ENCODE measurements around the gene NEUROD6. TPM values are rescaled to one million over a fixed set of nuclear protein-coding genes. Genes with fewer than 3 reads are reported as not detected.

NEUROD6 gene
- total RNA-seq, 1 donor from 2014 or later: not detected

DNA sequence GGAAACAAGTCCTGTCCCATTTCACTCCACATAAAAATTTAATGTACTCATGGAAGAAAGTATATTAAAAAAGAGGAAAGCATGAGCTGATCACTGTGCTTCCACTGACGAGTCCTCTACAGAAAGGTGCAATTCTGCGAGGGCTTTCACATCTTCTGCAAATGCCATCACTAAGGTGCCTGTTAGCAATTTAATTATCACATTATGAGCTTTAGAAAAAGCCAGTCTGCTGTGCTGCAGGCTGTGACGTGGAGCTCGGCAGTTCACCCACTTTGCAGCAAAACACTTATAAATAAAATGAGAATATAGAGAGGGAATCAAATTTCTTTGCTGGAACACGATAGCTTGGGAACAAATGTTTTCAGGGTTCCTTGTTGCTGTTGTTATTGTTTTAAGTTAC lies 22.5 kb upstream of the NEUROD6 start:
- Histone ChIP-seq H3K27ac (no peak overlapping the region), H3K36me3 (no peaks in the 10 kb centered on the region), H3K9me3 (no peaks in the 10 kb centered on the region), H3K4me1 (no peaks in the 10 kb centered on the region), H3K27me3 (no peaks in the 10 kb centered on the region), H3K4me3 (no peak overlapping the region)
- TF ChIP-seq, protein P1, sequence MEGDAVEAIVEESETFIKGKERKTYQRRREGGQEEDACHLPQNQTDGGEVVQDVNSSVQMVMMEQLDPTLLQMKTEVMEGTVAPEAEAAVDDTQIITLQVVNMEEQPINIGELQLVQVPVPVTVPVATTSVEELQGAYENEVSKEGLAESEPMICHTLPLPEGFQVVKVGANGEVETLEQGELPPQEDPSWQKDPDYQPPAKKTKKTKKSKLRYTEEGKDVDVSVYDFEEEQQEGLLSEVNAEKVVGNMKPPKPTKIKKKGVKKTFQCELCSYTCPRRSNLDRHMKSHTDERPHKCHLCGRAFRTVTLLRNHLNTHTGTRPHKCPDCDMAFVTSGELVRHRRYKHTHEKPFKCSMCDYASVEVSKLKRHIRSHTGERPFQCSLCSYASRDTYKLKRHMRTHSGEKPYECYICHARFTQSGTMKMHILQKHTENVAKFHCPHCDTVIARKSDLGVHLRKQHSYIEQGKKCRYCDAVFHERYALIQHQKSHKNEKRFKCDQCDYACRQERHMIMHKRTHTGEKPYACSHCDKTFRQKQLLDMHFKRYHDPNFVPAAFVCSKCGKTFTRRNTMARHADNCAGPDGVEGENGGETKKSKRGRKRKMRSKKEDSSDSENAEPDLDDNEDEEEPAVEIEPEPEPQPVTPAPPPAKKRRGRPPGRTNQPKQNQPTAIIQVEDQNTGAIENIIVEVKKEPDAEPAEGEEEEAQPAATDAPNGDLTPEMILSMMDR (IDR thresholded peaks at IDR 0.05): no peak
- no peak for TF ChIP-seq POLR2AphosphoS5 (IDR thresholded peaks at IDR 0.05; ENCODE audit: insufficient read depth in 1 of 2, low read depth in 1 of 2)
- TF ChIP-seq POLR2A (IDR thresholded peaks at IDR 0.05): no peak
- DNase-seq (ENCODE audit: extremely low spot score in 2 of 2): no peak
- intact Hi-C loops (cut with DNase I): no loop called here

DNA sequence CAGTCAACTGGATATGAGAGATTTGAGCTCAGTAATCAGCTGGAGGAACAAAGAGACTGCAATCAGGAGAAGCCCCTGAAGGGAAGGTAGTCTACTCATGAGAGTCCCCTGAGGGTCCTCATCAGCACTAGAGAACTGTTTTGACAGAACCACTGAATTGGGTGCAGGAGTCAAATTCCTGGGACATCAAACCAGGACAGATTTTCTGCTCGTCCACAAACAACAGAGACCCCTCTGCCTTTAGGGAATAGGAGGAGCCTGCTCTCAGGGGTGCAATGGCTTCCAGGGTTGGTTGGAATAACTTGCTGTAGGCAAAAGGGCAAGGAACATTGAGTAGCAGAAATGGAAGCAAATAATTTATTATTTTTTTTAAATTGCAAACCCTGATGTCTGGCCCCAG lies 21.9 kb upstream of the NEUROD6 start:
- TF ChIP-seq POLR2AphosphoS5 (IDR thresholded peaks at IDR 0.05; ENCODE audit: insufficient read depth in 1 of 2, low read depth in 1 of 2): no peak
- TF ChIP-seq, protein P1 (IDR thresholded peaks at IDR 0.05): no peak
- no peak for TF ChIP-seq POLR2A (IDR thresholded peaks at IDR 0.05)
- Histone ChIP-seq H3K9me3 (no peaks in the 10 kb centered on the region), H3K36me3 (no peaks in the 10 kb centered on the region), H3K4me1 (no peaks in the 10 kb centered on the region), H3K27ac (no peak overlapping the region), H3K4me3 (no peak overlapping the region), H3K27me3 (no peaks in the 10 kb centered on the region)
- DNase-seq (ENCODE audit: extremely low spot score in 2 of 2): no peak
- intact Hi-C loops (cut with DNase I): no loop called here

DNA sequence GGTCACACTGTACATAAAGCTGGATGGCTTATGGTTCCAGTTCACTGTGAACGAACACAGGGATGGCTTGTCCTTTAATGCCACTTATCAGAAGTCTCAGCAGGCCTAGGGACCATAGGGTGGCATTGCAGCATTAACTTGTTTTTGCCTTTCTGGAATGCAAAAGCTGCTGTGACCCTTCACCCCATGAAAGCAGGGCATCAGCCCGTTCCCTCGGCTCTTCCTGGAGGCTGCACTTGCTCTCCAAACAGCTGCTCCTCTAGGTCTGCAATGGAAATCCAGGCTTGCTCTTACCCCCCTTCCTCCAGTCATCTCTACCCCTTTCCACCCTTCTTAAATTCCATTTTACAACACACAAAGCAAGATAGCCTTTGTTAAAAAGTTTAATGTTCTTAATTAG lies 17.9 kb upstream of the NEUROD6 start:
- TF ChIP-seq POLR2AphosphoS5 (IDR thresholded peaks at IDR 0.05; ENCODE audit: insufficient read depth in 1 of 2, low read depth in 1 of 2) (no peak), POLR2A (IDR thresholded peaks at IDR 0.05) (no peak)
- TF ChIP-seq, protein P1 (IDR thresholded peaks at IDR 0.05): no peak
- Histone ChIP-seq H3K27ac (no peak overlapping the region), H3K4me3 (no peak overlapping the region), H3K27me3 (no peaks in the 10 kb centered on the region), H3K36me3 (no peaks in the 10 kb centered on the region), H3K4me1 (no peaks in the 10 kb centered on the region), H3K9me3 (no peaks in the 10 kb centered on the region)
- intact Hi-C loops (cut with DNase I): no loop called here
- no peak for DNase-seq (ENCODE audit: extremely low spot score in 2 of 2)

DNA sequence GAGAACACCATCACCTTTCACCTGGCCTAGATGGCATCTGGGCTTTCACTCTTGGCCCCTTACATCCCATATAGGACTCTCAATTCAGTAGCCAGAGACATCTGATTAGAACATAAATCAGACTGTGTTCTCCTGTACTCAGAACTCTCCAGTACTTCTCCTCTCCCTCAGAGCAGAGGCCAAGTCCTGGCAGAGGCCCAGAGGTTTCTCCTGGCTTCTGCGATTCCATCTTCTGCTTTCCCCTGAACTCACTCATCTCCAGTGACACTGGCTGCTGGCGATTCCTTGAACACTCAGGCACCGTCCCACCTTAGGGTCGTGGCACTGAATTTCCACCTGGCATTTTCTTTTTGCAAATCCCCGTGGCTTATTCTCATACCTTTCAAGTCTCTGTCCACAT lies 4.9 kb upstream of the NEUROD6 start:
- Histone ChIP-seq H3K27ac (no peak overlapping the region), H3K4me1 (no peaks in the 10 kb centered on the region), H3K27me3 (no peaks in the 10 kb centered on the region), H3K36me3 (no peaks in the 10 kb centered on the region), H3K4me3 (no peak overlapping the region), H3K9me3 (no peaks in the 10 kb centered on the region)
- intact Hi-C loops (cut with DNase I): no loop called here
- DNase-seq (ENCODE audit: extremely low spot score in 2 of 2): no peak
- TF ChIP-seq POLR2A (IDR thresholded peaks at IDR 0.05) (no peak), POLR2AphosphoS5 (IDR thresholded peaks at IDR 0.05; ENCODE audit: insufficient read depth in 1 of 2, low read depth in 1 of 2) (no peak)
- TF ChIP-seq, protein P1 (IDR thresholded peaks at IDR 0.05): no peak

DNA sequence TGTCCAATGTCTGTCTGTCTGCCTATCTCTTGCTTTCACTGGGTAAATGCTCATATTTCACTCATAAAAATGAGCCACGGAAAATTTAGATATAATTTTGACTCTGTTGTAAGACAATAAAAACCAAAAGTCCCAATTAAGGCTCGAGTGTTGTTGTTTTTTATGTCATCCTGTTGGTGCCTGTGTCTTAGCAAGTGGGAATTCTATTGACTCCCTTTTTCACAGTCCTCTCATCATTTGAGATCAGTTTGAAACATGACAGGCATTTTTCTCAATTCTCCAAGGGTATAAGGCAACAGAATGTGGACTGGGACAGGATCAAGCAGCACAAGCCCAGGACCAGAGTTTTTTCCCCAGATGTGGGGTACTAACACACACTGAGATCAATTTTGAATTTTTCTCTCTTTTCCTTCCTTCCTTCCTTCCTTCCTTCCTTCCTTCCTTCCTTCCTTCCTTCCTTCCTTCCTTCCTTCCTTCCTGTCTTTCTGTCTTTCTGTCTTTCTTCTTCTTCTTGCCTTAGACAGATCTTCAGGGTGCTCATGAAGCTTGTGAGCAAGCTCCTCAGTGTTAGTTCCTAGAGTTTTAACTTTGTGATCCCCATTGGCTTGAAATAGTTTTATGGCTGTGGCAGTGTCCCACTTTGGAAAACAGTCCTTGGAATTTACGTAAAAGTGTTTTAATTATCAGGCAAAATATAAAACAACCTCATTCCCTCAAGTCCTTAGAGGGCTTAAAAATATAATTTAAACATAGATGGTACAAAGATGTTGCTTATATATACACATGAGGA lies 3.2 kb upstream of the NEUROD6 start:
- TF ChIP-seq, protein P1 (IDR thresholded peaks at IDR 0.05): no peak
- no peak for TF ChIP-seq POLR2AphosphoS5 (IDR thresholded peaks at IDR 0.05; ENCODE audit: insufficient read depth in 1 of 2, low read depth in 1 of 2)
- TF ChIP-seq POLR2A (IDR thresholded peaks at IDR 0.05): no peak
- H3K4me1 ChIP-seq: no peaks in the 10 kb centered on the region
- no peak overlapping the region for H3K27ac ChIP-seq
- intact Hi-C loops (cut with DNase I): no loop called here
- H3K36me3 ChIP-seq: no peaks in the 10 kb centered on the region
- H3K4me3 ChIP-seq: no peak overlapping the region
- no peak for DNase-seq (ENCODE audit: extremely low spot score in 2 of 2)
- H3K27me3 ChIP-seq: no peaks in the 10 kb centered on the region
- no peaks in the 10 kb centered on the region for H3K9me3 ChIP-seq

All from vagina (tissue), 2 donors.